Measurements from ENCODE around the gene RPL21. TPM values are rescaled to one million over a fixed set of nuclear protein-coding genes. Genes with fewer than 3 reads are reported as not detected.

The RPL21 gene
- total and polyA plus RNA-seq, 2 experiments from 2014 or later: 358 to 960 TPM

DNA sequence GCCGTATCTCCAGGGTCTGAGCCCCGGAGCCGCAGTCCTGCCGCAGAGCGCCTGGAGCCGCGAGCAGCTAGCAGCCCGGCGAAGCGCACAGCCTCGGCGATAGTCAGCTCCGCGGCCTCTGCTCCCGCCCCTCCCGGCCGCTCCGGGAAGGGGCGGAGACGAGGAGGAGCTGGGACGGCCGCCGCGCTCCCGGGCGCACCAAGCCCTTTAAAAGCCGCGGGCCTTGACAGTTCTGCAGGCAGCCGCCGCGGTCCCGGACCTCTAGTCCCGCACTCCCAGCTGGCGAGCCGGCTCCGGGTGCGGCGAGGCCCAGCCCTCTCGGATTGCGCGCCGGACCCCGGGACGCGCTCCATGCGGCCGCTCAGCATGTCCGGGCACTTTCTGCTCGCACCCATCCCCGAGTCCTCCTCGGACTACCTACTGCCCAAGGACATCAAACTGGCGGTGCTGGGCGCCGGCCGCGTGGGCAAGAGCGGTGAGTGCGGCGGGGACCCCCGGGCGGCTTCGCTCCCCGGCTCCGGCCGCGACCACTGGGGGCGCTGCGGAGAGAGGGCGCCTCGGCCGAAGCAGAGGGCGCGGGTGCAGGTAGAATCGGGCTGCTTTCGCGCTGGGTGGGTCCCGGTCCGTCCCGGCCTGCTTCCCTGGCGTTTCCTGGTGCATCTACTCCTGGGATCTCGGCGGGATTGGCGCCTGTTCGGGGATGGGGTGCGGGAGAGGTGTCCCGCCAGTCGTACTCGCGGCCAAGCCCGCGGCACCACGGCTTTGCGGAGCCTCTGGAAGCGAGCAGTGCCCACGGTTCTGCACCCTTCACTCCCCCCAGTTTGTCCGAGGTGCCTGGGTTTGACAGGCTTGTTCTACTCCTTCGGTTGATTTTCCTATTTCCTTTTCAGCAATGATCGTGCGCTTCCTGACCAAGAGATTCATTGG, 19.5 kb downstream of the RPL21 start, which contains the start of gene RASL11A:
RASL11A (plus strand) TSS at position 237 of the 927 bp plus-strand sequence; CDS start at position 352, 115 bp downstream.
- no peaks in the 10 kb centered on the region for H3K36me3 ChIP-seq (replicated peaks; ENCODE audit: insufficient read depth, low read depth)
- H3K9me3 ChIP-seq (ENCODE audit: low read depth): no peaks in the 10 kb centered on the region
- H3K4me1 ChIP-seq (ENCODE audit: insufficient read depth): peaks cover 6% of the 10 kb centered on the region
- H3K79me2 ChIP-seq: no peaks in the 10 kb centered on the region
- no peaks in the 10 kb centered on the region for H3K27me3 ChIP-seq
- WGBS (ENCODE audit: low lambda C conversion rate, missing lambda C conversion rate): under 1% methylated on average over 98 of the region's 99 CpGs
- peak within 1 kb of the TSS; percentile 85 for H2AFZ ChIP-seq
- no peaks in the 10 kb centered on the region for H3K9me2 ChIP-seq (replicated peaks; ENCODE audit: insufficient read depth)
- peak within 1 kb of the TSS; percentile 97 for H3K4me3 ChIP-seq
- DNase-seq (ENCODE audit: low spot score): peak; percentile 94
- peak within 1 kb of the TSS; percentile 85 for H3K27ac ChIP-seq
- TF ChIP-seq EZH2 (IDR thresholded peaks at IDR 0.05; ENCODE audit: borderline replicate concordance) (no peak), CTCF (IDR thresholded peaks at IDR 0.05; ENCODE audit: poor library complexity) (peak; percentile 80)
- H3K4me2 ChIP-seq: peak within 1 kb of the TSS; percentile 97
- no peaks in the 10 kb centered on the region for H4K20me1 ChIP-seq (ENCODE audit: insufficient read depth, poor library complexity, severe bottlenecking)

GRCh38 chr13:27271570-27272096, 20.3 kb downstream of the RPL21 start:
- Histone ChIP-seq H3K79me2 (no peaks in the 10 kb centered on the region), H3K9me2 (replicated peaks; ENCODE audit: insufficient read depth) (no peaks in the 10 kb centered on the region), H3K4me1 (ENCODE audit: insufficient read depth) (peaks cover 6% of the 10 kb centered on the region), H2AFZ (peak overlapping the region; percentile 85), H3K9me3 (ENCODE audit: low read depth) (no peaks in the 10 kb centered on the region), H4K20me1 (ENCODE audit: insufficient read depth, poor library complexity, severe bottlenecking) (no peaks in the 10 kb centered on the region), H3K27me3 (no peaks in the 10 kb centered on the region), H3K4me2 (peak overlapping the region; percentile 97), H3K27ac (peak overlapping the region; percentile 85), H3K4me3 (peak overlapping the region; percentile 97), H3K36me3 (replicated peaks; ENCODE audit: insufficient read depth, low read depth) (no peaks in the 10 kb centered on the region)
- TF ChIP-seq EZH2phosphoT487 (IDR thresholded peaks at IDR 0.05; ENCODE audit: low read depth, severe bottlenecking, unreplicated experiment) (no peak), EZH2 (IDR thresholded peaks at IDR 0.05; ENCODE audit: borderline replicate concordance) (no peak), CTCF (IDR thresholded peaks at IDR 0.05; ENCODE audit: poor library complexity) (no peak)
- 60% methylated on average over 15 of the region's 15 CpGs for WGBS (ENCODE audit: low lambda C conversion rate, missing lambda C conversion rate)
- DNase-seq (ENCODE audit: low spot score): no peak

- TF ChIP-seq EZH2phosphoT487 (IDR thresholded peaks at IDR 0.05; ENCODE audit: low read depth, severe bottlenecking, unreplicated experiment): no peak
- Histone ChIP-seq H3K4me2 (no peak overlapping the region), H2AFZ (no peak overlapping the region), H3K4me1 (ENCODE audit: insufficient read depth) (peaks cover 6% of the 10 kb centered on the region), H3K27me3 (no peaks in the 10 kb centered on the region), H3K4me3 (no peak overlapping the region), H3K9me3 (ENCODE audit: low read depth) (no peaks in the 10 kb centered on the region), H3K36me3 (replicated peaks; ENCODE audit: insufficient read depth, low read depth) (no peaks in the 10 kb centered on the region), H4K20me1 (ENCODE audit: insufficient read depth, poor library complexity, severe bottlenecking) (no peaks in the 10 kb centered on the region), H3K27ac (no peak overlapping the region), H3K79me2 (no peaks in the 10 kb centered on the region), H3K9me2 (replicated peaks; ENCODE audit: insufficient read depth) (no peaks in the 10 kb centered on the region)
- 66% methylated on average over 4 of the region's 4 CpGs for WGBS (ENCODE audit: low lambda C conversion rate, missing lambda C conversion rate)
- DNase-seq (ENCODE audit: low spot score): no peak
These were observed 22.5 kb downstream of the RPL21 start for GRCh38 chr13:27273658-27274425.
